ENCODE data around the gene CCDC38.
A peak's percentile ranks its signal among the peaks of the same experiment; 100 is the strongest.
"Not testable (repeated sequence)": the region's sequence is repeated elsewhere in the genome, so short reads cannot be mapped to it uniquely, and the experiment has no call there.

The CCDC38 gene

GRCh38 chr12:95881331-95881955 is 61.0 kb downstream of the CCDC38 start:
- DNase-seq = no peak

- no peak for DNase-seq
Measured at GRCh38 chr12:95880895-95881294, 61.5 kb downstream of the CCDC38 start.

GRCh38 chr12:95877622-95878021 is 64.8 kb downstream of the CCDC38 start:
- no peak for DNase-seq

GRCh38 chr12:95874452-95874851 is 68.0 kb downstream of the CCDC38 start:
- no peak for DNase-seq

GRCh38 chr12:95870897-95871296 is 71.5 kb downstream of the CCDC38 start:
- no peak for DNase-seq

GRCh38 chr12:95863337-95863736 is 79.1 kb downstream of the CCDC38 start:
- no peak for DNase-seq

- DNase-seq = no peak
Measured at GRCh38 chr12:95862038-95862437, 80.4 kb downstream of the CCDC38 start.

GRCh38 chr12:95859947-95860850 is 82.2 kb downstream of the CCDC38 start:
- DNase-seq = no peak

- DNase-seq = no peak
Measured at GRCh38 chr12:95859344-95859816, 83.0 kb downstream of the CCDC38 start.

- DNase-seq = peak; percentile 98
Measured at GRCh38 chr12:95858451-95859343, 83.7 kb downstream of the CCDC38 start, which contains the start of gene SNRPF. Gene SNRPF (plus strand): TSS chr12:95858952. CDS start chr12:95859074, 122 bp downstream.

GRCh38 chr12:95857799-95858198 is 84.6 kb downstream of the CCDC38 start:
- DNase-seq = no peak

GRCh38 chr12:95857156-95857555 is 85.3 kb downstream of the CCDC38 start:
- no peak for DNase-seq

- DNase-seq = no peak
Measured at GRCh38 chr12:95852133-95852532, 90.3 kb downstream of the CCDC38 start.

- DNase-seq = no peak
Measured at GRCh38 chr12:95851606-95852005, 90.8 kb downstream of the CCDC38 start.

GRCh38 chr12:95848575-95849388 is 93.6 kb downstream of the CCDC38 start:
- no peak for DNase-seq

- DNase-seq = not testable (repeated sequence)
Measured at GRCh38 chr12:95842426-95842825, 100.0 kb downstream of the CCDC38 start.

GRCh38 chr12:95838125-95838524 is 104.3 kb downstream of the CCDC38 start:
- DNase-seq = peak; percentile 45

GRCh38 chr12:95837240-95838038 is 105.0 kb downstream of the CCDC38 start:
- DNase-seq = no peak

- DNase-seq = no peak
Measured at GRCh38 chr12:95836630-95837239, 105.7 kb downstream of the CCDC38 start.

- DNase-seq = no peak
Measured at GRCh38 chr12:95836185-95836609, 106.2 kb downstream of the CCDC38 start.

- no peak for DNase-seq
Measured at GRCh38 chr12:95834572-95834971, 107.8 kb downstream of the CCDC38 start.
